A549 (cell line): ENCODE results near the gene RALGAPA1.
"Not testable (repeated sequence)": the region's sequence is repeated elsewhere in the genome, so short reads cannot be mapped to it uniquely, and the experiment has no call there.

ENCODE experiments used
- HDAC2 ChIP-seq: fragments of 200-600 bp; sonication (generic); IDR thresholded peaks from 2 replicates; pipeline ENCODE4 v1.6.1; 2016
- JUN ChIP-seq, 2 experiments: fragments of >200 bp; sonication (Bioruptor Twin); formaldehyde crosslinking; IDR thresholded peaks; 2 replicates in 1 of 2; 3 replicates in 1 of 2; pipeline ENCODE4 v1.6.1; 2016 to 2017
- KDM1A ChIP-seq: fragments of 200-600 bp; sonication (generic); IDR thresholded peaks from 2 replicates; pipeline ENCODE4 v1.6.1; 2016; ENCODE audit warnings: low read depth, mild to moderate bottlenecking
- MAFK ChIP-seq: fragments of 450-650 bp; IDR thresholded peaks from 2 replicates; pipeline ENCODE4 v1.6.1; 2014; ENCODE audit not compliant: partially characterized antibody
- POLR2A ChIP-seq: IDR thresholded peaks from 2 replicates; pipeline ENCODE4 v1.6.1; 2012; ENCODE audit warnings: mild to moderate bottlenecking, low read length
- RAD21 ChIP-seq, 2 experiments: fragments of >200 bp in 1 of 2; sonication (Bioruptor Twin) in 1 of 2; formaldehyde crosslinking in 1 of 2; IDR thresholded peaks in 1 of 2; conservative IDR thresholded peaks in 1 of 2; 2 replicates in 1 of 2; 3 replicates in 1 of 2; pipeline ENCODE4 v1.6.1; 2012 to 2018; ENCODE audit warnings: inconsistent platforms in 1 of 2
- RCOR1 ChIP-seq: fragments of 150-350 bp; IDR thresholded peaks from 2 replicates; pipeline ENCODE4 v1.6.1; 2014; ENCODE audit warnings: antibody characterized with exemption, low read length, low read depth
- TP53 ChIP-seq: fragments of 250-450 bp; sonication (Bioruptor Pico); IDR thresholded peaks from 2 replicates; pipeline ENCODE4 v1.5.0; 2021; ENCODE audit warnings: mild to moderate bottlenecking, moderate library complexity
- TF ChIP-seq, protein P1 (sequence below): IDR thresholded peaks from 2 replicates; pipeline ENCODE4 v1.6.1; 2012
- TF ChIP-seq, protein P2 (sequence below): fragments of >200 bp; sonication (Bioruptor Twin); formaldehyde crosslinking; IDR thresholded peaks from 3 replicates; pipeline ENCODE4 v1.5.1; 2016
- TF ChIP-seq, protein P3 (sequence below): fragments of 200-600 bp; sonication (generic); IDR thresholded peaks from 2 replicates; pipeline ENCODE4 v1.6.1; 2016; ENCODE audit warnings: antibody characterized with exemption, mild to moderate bottlenecking, moderate library complexity
- TF ChIP-seq, protein P4 (sequence below): fragments of 150-350 bp; IDR thresholded peaks from 2 replicates; pipeline ENCODE4 v1.6.1; 2014; ENCODE audit warnings: low read depth, mild to moderate bottlenecking, low read length

DNA sequence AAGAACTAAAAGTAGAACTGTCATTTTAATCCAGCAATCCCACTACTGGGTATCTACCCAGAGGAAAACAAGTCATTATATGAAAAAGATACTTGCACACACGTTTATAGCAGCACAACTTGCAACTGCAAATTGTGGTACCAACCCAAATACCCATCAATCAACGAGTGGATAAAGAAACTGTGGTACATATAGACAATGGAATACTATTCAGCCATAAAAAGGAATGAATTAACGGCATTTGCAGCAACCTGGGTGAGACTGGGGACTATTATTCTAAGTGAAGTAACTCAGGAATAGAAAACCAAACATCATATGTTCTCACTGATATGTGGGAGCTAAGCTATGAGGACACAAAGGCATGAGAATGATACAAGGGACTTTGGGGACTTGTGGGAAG, 73.9 kb downstream of the RALGAPA1 start:
- TF ChIP-seq KDM1A; RAD21 (conservative IDR thresholded peaks at IDR 0.05 in 1 of 2, IDR thresholded peaks at IDR 0.05 in 1 of 2); TP53 (CRISPR knock-in tag); JUN (IDR thresholded peaks at IDR 0.05); HDAC2; RCOR1; MAFK; POLR2A: not testable (repeated sequence)
- TF ChIP-seq, protein P1, sequence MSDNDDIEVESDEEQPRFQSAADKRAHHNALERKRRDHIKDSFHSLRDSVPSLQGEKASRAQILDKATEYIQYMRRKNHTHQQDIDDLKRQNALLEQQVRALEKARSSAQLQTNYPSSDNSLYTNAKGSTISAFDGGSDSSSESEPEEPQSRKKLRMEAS = not testable (repeated sequence)
- TF ChIP-seq, protein P2, sequence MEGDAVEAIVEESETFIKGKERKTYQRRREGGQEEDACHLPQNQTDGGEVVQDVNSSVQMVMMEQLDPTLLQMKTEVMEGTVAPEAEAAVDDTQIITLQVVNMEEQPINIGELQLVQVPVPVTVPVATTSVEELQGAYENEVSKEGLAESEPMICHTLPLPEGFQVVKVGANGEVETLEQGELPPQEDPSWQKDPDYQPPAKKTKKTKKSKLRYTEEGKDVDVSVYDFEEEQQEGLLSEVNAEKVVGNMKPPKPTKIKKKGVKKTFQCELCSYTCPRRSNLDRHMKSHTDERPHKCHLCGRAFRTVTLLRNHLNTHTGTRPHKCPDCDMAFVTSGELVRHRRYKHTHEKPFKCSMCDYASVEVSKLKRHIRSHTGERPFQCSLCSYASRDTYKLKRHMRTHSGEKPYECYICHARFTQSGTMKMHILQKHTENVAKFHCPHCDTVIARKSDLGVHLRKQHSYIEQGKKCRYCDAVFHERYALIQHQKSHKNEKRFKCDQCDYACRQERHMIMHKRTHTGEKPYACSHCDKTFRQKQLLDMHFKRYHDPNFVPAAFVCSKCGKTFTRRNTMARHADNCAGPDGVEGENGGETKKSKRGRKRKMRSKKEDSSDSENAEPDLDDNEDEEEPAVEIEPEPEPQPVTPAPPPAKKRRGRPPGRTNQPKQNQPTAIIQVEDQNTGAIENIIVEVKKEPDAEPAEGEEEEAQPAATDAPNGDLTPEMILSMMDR = not testable (repeated sequence)
- TF ChIP-seq, protein P3, sequence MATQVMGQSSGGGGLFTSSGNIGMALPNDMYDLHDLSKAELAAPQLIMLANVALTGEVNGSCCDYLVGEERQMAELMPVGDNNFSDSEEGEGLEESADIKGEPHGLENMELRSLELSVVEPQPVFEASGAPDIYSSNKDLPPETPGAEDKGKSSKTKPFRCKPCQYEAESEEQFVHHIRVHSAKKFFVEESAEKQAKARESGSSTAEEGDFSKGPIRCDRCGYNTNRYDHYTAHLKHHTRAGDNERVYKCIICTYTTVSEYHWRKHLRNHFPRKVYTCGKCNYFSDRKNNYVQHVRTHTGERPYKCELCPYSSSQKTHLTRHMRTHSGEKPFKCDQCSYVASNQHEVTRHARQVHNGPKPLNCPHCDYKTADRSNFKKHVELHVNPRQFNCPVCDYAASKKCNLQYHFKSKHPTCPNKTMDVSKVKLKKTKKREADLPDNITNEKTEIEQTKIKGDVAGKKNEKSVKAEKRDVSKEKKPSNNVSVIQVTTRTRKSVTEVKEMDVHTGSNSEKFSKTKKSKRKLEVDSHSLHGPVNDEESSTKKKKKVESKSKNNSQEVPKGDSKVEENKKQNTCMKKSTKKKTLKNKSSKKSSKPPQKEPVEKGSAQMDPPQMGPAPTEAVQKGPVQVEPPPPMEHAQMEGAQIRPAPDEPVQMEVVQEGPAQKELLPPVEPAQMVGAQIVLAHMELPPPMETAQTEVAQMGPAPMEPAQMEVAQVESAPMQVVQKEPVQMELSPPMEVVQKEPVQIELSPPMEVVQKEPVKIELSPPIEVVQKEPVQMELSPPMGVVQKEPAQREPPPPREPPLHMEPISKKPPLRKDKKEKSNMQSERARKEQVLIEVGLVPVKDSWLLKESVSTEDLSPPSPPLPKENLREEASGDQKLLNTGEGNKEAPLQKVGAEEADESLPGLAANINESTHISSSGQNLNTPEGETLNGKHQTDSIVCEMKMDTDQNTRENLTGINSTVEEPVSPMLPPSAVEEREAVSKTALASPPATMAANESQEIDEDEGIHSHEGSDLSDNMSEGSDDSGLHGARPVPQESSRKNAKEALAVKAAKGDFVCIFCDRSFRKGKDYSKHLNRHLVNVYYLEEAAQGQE = not testable (repeated sequence)
- TF ChIP-seq, protein P4, sequence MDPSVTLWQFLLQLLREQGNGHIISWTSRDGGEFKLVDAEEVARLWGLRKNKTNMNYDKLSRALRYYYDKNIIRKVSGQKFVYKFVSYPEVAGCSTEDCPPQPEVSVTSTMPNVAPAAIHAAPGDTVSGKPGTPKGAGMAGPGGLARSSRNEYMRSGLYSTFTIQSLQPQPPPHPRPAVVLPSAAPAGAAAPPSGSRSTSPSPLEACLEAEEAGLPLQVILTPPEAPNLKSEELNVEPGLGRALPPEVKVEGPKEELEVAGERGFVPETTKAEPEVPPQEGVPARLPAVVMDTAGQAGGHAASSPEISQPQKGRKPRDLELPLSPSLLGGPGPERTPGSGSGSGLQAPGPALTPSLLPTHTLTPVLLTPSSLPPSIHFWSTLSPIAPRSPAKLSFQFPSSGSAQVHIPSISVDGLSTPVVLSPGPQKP = not testable (repeated sequence)
